Natural killer cell (primary cell): Measurements from ENCODE around the gene BEST3. TPM values are rescaled to one million over a fixed set of nuclear protein-coding genes. Genes with fewer than 3 reads are reported as not detected.

ENCODE experiments used
- ATAC-seq, 3 donors: fragments of 150-1000 bp in 2 of 3; fragments of 200-7000 bp in 1 of 3; cut with Tn5 transposase; 1 replicate in 1 of 3; 2 replicates in 2 of 3; pipeline ENCODE4 v1.10.0; 2021; ENCODE audit warnings: mild to moderate bottlenecking in 2 of 3, moderate library complexity in 2 of 3
- DNase-seq, 2 donors: peaks; one replicate each; pipeline versions ENCODE4 v3.0.0 to v3.0.0-alpha.2; 2013 to 2021; ENCODE audit warnings: mixed read lengths in 1 of 2
- H3K27ac ChIP-seq: one replicate; pipeline ENCODE4 v1.5.1; 2013; ENCODE audit warnings: mild to moderate bottlenecking, low read length
- H3K27me3 ChIP-seq: one replicate; pipeline ENCODE4 v1.6.1; 2013; ENCODE audit warnings: low read length; ENCODE audit not compliant: control insufficient read depth, insufficient read depth
- H3K36me3 ChIP-seq: one replicate; pipeline ENCODE4 v1.6.1; 2013; ENCODE audit warnings: low read length; ENCODE audit not compliant: control insufficient read depth, insufficient read depth
- H3K4me1 ChIP-seq: one replicate; pipeline ENCODE4 v1.6.1; 2013; ENCODE audit warnings: low read length; ENCODE audit not compliant: control insufficient read depth, insufficient read depth
- H3K4me3 ChIP-seq: one replicate; pipeline ENCODE4 v1.5.1; 2013; ENCODE audit warnings: low read length
- H3K9me3 ChIP-seq: one replicate; pipeline ENCODE4 v1.6.1; 2013; ENCODE audit warnings: low read length; ENCODE audit not compliant: control insufficient read depth, insufficient read depth
- H3K27ac Mint-ChIP-seq, 2 donors: one replicate each; pipeline ENCODE4 v1.8.0; 2022; ENCODE audit warnings: mild to moderate bottlenecking in 2 of 2, mixed read lengths in 2 of 2, moderate library complexity in 1 of 2
- H3K27me3 Mint-ChIP-seq, 2 donors: one replicate each; pipeline ENCODE4 v1.8.0; 2022; ENCODE audit warnings: low read depth in 2 of 2, mixed read lengths in 2 of 2
- H3K36me3 Mint-ChIP-seq: one replicate; pipeline ENCODE4 v1.8.0; 2022; ENCODE audit warnings: mixed read lengths
- H3K4me1 Mint-ChIP-seq, 2 donors: one replicate each; pipeline ENCODE4 v1.8.0; 2022; ENCODE audit warnings: mixed read lengths in 2 of 2
- H3K4me3 Mint-ChIP-seq: one replicate; pipeline ENCODE4 v1.8.0; 2022; ENCODE audit warnings: mild to moderate bottlenecking, moderate library complexity, mixed read lengths
- H3K9me3 Mint-ChIP-seq, 2 donors: one replicate each; pipeline ENCODE4 v1.8.0; 2022; ENCODE audit warnings: mixed read lengths in 2 of 2
- CTCF ChIP-seq: fragments of 200-600 bp; IDR thresholded peaks from one replicate; pipeline ENCODE4 v1.8.0; 2022; ENCODE audit warnings: antibody characterized with exemption
- WGBS: methylation state at CpG from one replicate; pipeline ENCODE4 v1.1.7; 2013; ENCODE audit warnings: missing lambda C conversion rate; ENCODE audit not compliant: insufficient coverage; 5-methylcytosine and 5-hydroxymethylcytosine counted together
- intact Hi-C: fragments of 100-400 bp; cut with micrococcal nuclease; formaldehyde crosslinking; loops from one replicate; pipeline ENCODE4 v1.14.2; 2022
- total RNA-seq, 4 donors: library from RNA; stranded (reverse); fragments of 120-200 nt in 1 of 4; gene quantifications; one replicate each; pipeline versions ENCODE4 v1.2.3 to v1.2.4, GENCODE V29; 2013 to 2022

Gene BEST3
- total RNA-seq, 3 donors from 2014 or later (not counting 1 experiment from before 2014, with no cell fraction given) = not detected

GRCh38 chr12:69647178-69647577 lies 51.9 kb downstream of the BEST3 start:
- intact Hi-C loops = no loop called here
- no peak overlapping the region for H3K4me3 Mint-ChIP-seq
- no peak overlapping the region for H3K27ac ChIP-seq
- peaks cover 12 to 31% of the 10 kb centered on the region in 2 donors for H3K27me3 Mint-ChIP-seq
- no peaks in the 10 kb centered on the region for H3K9me3 ChIP-seq
- no peaks in the 10 kb centered on the region for H3K36me3 ChIP-seq
- no peak overlapping the region for H3K27ac Mint-ChIP-seq
- H3K4me1 ChIP-seq = no peaks in the 10 kb centered on the region
- H3K4me1 Mint-ChIP-seq = no peaks in the 10 kb centered on the region
- ATAC-seq (no peak), DNase-seq (no peak)
- no peaks in the 10 kb centered on the region for H3K27me3 ChIP-seq
- TF ChIP-seq CTCF = no peak
- H3K4me3 ChIP-seq = no peak overlapping the region
- no peaks in the 10 kb centered on the region for H3K9me3 Mint-ChIP-seq
- no peaks in the 10 kb centered on the region for H3K36me3 Mint-ChIP-seq
- WGBS = 63% methylated on average over 4 of the region's 4 CpGs

DNA sequence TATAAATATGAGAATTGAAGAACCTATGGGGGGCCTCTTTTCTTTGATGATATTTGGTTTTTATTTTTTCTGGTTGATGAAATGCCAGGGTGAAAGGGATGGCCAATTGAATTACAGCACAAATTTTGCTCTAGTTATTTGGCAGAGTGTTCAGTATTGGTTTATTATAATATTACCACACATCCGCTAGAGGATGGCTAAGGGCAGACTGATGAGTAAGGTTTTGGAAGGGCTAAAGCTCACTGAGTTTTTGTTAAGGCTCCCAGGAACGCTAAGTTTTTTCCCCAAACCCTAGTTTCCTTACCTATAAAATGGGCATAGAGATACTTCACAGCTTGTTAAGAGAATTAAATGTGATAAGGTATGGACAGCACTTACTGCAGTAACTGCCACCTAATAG lies 54.1 kb downstream of the BEST3 start:
- DNase-seq (no peak), ATAC-seq (no peak)
- intact Hi-C loops = no loop called here
- H3K9me3 ChIP-seq = no peaks in the 10 kb centered on the region
- H3K4me1 Mint-ChIP-seq = no peaks in the 10 kb centered on the region
- H3K27me3 Mint-ChIP-seq = peaks cover 8 to 19% of the 10 kb centered on the region in 2 donors
- H3K4me3 ChIP-seq = no peak overlapping the region
- H3K27me3 ChIP-seq = no peaks in the 10 kb centered on the region
- no peak overlapping the region for H3K27ac ChIP-seq
- no peak overlapping the region for H3K4me3 Mint-ChIP-seq
- no peaks in the 10 kb centered on the region for H3K4me1 ChIP-seq
- H3K27ac Mint-ChIP-seq = no peak overlapping the region
- WGBS = no CpG with 5 or more reads among the region's 2 CpGs
- no peaks in the 10 kb centered on the region for H3K36me3 ChIP-seq
- no peaks in the 10 kb centered on the region for H3K36me3 Mint-ChIP-seq
- TF ChIP-seq CTCF = no peak
- no peaks in the 10 kb centered on the region for H3K9me3 Mint-ChIP-seq

GRCh38 chr12:69644511-69644910 lies 54.6 kb downstream of the BEST3 start:
- H3K9me3 Mint-ChIP-seq = no peaks in the 10 kb centered on the region
- H3K4me3 Mint-ChIP-seq = no peak overlapping the region
- no peaks in the 10 kb centered on the region for H3K9me3 ChIP-seq
- no peak for DNase-seq
- H3K27ac ChIP-seq = no peak overlapping the region
- H3K27me3 Mint-ChIP-seq = peaks cover 8 to 14% of the 10 kb centered on the region in 2 donors
- H3K36me3 Mint-ChIP-seq = no peaks in the 10 kb centered on the region
- intact Hi-C loops = no loop called here
- ATAC-seq = no peak
- no peaks in the 10 kb centered on the region for H3K4me1 Mint-ChIP-seq
- no peak overlapping the region for H3K27ac Mint-ChIP-seq
- no peak for TF ChIP-seq CTCF
- H3K36me3 ChIP-seq = no peaks in the 10 kb centered on the region
- H3K4me3 ChIP-seq = no peak overlapping the region
- no peaks in the 10 kb centered on the region for H3K27me3 ChIP-seq
- no peaks in the 10 kb centered on the region for H3K4me1 ChIP-seq

DNA sequence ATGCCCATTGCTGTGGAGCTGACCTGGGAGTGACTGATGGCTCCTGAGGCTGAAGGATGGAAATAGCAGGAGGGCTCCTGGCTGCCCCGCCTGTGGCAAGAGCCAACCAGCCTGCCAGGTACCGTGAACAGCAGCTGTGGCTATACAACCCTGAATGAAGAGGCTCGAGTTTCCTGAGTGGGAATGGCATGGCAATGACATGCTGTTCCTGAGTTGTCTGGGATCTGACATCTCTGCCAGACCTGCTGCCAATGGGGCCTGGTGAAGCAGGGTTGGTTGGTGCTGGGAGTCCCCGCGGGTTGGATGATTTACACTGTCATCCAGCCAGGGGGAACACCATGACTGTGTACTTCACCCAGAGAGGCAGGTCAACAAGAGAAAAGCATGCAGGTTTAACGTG lies 56.6 kb downstream of the BEST3 start:
- no peaks in the 10 kb centered on the region for H3K4me1 Mint-ChIP-seq
- ATAC-seq = no peak
- intact Hi-C loops = no loop called here
- Histone ChIP-seq H3K4me1 (no peaks in the 10 kb centered on the region), H3K4me3 (no peak overlapping the region), H3K27me3 (no peaks in the 10 kb centered on the region), H3K36me3 (no peaks in the 10 kb centered on the region), H3K9me3 (no peaks in the 10 kb centered on the region), H3K27ac (no peak overlapping the region)
- H3K36me3 Mint-ChIP-seq = no peaks in the 10 kb centered on the region
- no peak overlapping the region for H3K4me3 Mint-ChIP-seq
- no peaks in the 10 kb centered on the region for H3K9me3 Mint-ChIP-seq
- no peak for DNase-seq
- 86% methylated on average over 6 of the region's 6 CpGs for WGBS
- H3K27ac Mint-ChIP-seq = no peak overlapping the region
- H3K27me3 Mint-ChIP-seq = peaks cover 0 to 5% of the 10 kb centered on the region in 2 donors
- TF ChIP-seq CTCF = no peak
